HG03175 (cell line): Measurements from ENCODE around the gene CDC16.

Experiments used
- ATAC-seq: cut with Tn5 transposase; IDR thresholded peaks from one replicate; pipeline ENCODE4 v1.9.1; 2021; ENCODE audit warnings: mild to moderate bottlenecking, moderate library complexity; ENCODE audit not compliant: unreplicated experiment

The CDC16 gene

DNA sequence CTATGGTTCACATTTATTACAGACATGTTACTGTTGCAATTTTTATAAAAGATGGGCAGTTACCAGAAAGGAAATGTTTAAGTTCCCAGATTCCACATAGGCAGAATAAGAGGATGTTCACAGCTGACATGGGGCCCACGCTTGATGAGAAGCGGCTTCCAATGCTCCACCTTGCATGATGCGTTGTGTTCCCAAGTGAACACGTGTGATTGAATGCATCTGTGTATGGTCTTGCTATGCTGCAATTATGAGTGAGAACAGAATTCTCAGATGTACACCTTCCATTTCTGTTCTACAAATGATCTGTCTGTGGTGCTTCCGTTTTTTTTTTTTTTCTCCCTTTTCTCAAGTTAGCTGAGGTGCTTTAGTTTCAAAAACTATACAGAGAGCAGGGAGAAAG lies 62.2 kb downstream of the CDC16 start:
- no peak for ATAC-seq

DNA sequence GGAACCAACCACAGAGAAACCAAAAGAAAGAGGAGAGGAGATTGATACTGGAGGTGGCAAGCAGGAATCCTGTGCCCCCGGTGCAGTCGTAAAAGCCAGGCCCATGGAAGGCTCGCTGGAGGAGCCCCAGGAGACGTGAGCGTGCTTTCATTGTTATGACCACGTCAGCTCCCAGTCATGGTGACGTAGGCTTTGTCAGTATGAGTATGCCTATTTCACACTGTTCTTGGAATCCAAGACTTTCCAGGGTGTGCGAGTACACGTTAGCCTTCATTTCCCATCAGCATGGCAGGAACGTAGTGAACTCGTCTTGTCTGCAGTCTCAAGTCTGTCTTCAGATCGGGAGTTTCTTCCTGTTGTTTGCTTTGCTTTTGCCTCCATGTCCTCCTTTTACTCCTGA lies 64.2 kb downstream of the CDC16 start:
- ATAC-seq, result no peak

DNA sequence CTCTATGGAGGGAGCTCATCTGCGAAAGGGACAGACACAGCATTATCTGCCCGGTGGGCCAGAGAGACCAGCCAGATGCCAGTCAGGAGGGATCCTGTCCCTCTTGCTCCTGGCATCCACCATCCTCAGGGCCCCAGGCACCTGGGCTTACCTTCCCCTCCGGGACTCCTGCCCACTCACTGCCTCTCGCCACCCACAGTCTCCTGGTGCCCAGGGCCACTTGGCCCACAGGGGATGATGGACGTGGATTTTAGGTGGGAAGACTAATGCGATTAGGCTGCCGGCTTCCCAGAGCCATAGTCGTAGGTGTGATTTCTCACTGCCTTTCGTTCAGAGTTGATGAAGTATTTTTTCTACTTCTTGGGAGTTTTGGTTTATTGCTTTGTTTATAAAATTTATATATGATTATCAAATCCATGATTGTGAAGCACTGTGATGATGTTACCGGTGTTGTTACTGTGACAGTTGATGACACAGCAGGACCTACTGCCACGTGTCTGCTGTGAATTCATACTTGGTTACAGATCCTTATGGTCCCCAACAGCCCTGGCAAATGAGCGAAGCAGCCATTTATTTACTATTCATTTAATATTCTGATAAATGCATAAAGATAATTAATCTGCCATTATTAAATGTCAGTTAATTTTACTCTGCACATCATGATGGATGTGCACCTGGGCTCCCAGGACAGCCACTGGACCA lies 65.1 kb downstream of the CDC16 start:
- ATAC-seq, result no peak

DNA sequence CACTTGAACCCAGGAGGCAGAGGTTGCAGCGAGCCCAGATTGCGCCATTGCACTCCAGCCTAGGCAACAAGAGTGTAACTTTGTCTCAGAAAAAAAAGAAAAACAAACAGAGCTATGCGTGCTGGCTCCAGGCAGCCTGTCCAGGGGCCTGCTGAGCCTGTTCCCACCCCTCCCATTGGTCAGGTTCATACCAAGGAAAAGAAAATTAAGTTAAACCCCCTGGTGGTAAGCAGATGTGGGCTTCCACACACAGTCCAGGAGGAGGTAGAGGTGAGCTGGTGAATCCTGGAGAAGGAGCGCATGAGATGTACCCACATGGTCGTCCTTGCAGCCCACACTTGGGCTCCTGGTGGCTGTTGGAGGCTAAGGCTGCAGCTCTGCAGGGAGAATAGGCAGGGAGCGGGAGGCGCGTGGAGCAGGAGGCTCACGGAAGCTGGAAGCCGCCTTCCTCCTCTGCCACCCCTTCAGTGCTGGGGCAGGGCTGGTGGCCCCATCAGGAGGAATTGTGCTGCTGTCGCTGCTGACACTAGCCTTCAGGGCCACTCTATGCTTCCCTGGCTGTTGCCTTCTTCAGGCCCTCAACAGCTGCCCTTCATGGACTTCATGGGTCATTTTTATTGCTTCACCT lies 69.1 kb downstream of the CDC16 start:
- ATAC-seq, result no peak

GRCh38 chr13:114304346-114305034 lies 69.8 kb downstream of the CDC16 start:
- no peak for ATAC-seq

DNA sequence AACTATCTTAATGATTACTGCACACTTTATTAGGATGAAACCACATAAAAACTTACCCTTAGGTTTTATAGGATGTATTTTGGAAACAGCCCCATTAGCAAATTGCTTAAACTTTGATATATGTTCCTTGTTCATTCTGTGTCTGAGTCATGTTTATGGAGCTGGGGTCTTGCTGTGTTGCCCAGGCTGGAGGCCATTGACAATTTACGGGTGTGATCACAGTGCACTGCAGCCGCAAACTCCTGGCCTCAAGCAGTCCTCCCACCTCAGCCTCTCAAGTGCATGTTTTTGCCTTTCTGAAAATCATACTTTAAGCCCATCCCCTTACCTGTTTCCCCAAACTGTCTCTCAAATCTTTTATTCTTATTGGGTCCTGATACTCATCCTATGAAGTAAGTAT lies 74.4 kb downstream of the CDC16 start:
- no peak for ATAC-seq

GRCh38 chr13:114309806-114310410 lies 75.2 kb downstream of the CDC16 start:
- ATAC-seq, result no peak

DNA sequence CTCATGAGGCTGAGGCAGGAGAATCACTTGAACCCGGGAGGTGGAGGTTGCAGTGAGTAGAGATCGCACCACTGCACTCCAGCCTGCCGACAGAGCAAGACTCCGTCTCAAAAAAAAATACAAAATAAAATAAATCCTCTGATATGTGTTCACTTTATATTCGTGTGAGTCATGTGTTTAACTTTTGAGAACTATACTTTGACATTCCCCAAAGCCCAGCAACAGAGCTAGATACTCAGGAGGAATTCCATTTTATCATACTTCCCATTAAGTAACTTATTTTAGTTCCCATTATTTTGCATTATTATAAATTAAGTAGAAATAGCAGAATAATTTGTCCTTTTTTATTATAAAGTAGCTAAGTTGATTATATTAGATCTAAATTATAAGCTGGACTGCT lies 76.3 kb downstream of the CDC16 start:
- no peak for ATAC-seq

GRCh38 chr13:114311387-114311786 lies 76.7 kb downstream of the CDC16 start:
- no peak for ATAC-seq

- no peak for ATAC-seq
Observed at GRCh38 chr13:114311908-114312307, 77.2 kb downstream of the CDC16 start.

GRCh38 chr13:114313061-114313860 lies 78.6 kb downstream of the CDC16 start:
- ATAC-seq, result peak; percentile 29

- peak; percentile 84 for ATAC-seq
Observed at GRCh38 chr13:114314074-114314912, 79.6 kb downstream of the CDC16 start, which contains the start of gene CHAMP1. Gene CHAMP1, plus strand, starts transcription at chr13:114314503. Its CDS starts 9,340 bp downstream, at chr13:114323843.

DNA sequence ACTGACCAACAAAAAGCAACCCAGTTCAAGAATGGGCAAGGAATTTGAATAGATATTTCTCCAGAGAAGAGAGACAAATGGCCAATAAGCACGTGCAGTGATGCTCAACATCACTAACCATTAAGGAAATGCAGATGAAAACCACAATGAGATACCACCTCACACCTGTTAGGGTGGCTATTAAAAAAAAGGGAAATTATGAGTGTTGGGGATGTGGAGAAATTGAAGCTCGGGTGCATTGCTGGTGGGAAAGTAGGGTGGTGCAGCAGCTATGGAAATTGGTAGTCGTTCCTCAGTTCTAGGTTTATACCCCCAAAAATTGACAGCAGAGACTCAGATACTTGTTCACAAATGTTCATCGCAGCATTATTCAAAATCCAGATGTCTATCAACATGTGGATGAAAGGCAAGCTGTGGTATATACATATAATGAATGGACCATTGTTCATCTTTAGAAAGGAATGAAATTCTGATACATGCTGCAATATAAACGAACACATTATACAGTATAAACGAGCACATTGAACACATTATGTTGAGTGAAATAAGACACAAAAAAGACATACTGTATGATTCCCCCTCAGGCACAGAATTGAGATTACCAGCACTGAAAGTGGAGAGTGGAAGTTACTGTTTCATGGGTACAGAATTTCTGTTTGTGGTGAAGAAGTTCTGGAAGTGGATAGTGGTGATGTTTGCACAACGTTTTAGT lies 80.5 kb downstream of the CDC16 start:
- no peak for ATAC-seq

DNA sequence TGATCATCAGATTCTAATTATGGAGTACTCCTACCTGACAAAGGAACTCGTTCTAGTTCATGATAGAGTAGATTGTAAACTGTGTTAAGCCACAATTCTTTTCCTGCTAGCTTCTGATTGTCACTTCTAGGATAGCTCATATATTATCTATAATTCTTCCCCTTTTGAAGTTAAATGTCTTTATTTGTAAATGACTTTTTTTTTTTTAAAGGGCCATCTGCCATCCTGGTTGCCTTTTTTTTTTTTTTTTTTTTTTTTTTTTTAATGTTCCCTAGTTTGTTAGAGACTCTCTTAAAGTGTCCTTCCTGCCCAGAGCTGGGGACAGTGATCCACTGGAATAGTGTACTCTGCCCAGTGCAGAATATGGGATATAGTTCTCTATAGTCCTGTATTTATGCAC lies 83.9 kb downstream of the CDC16 start:
- ATAC-seq, result no peak

- ATAC-seq, result no peak
Observed at GRCh38 chr13:114319441-114319913, 84.8 kb downstream of the CDC16 start.

- ATAC-seq, result no peak
Observed at GRCh38 chr13:114320065-114320464, 85.4 kb downstream of the CDC16 start.

DNA sequence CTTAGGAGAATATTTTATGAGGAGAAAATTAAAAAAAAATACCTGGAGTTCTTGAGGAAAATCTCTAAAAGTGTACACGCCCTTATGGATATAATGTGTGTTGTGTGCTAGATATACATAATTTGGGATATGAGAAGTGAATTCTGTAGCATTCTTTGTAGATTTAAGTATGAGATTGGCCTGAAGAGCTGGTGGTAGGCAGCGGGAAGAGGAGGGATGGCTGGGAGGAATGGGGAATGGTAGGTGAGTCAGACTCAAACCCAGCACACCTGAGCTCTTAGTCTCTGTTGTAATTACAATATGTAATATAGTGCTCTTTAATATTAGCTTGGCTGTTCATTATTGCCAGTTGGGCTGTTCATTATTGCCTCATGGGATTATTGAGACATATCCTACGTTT lies 86.6 kb downstream of the CDC16 start:
- no peak for ATAC-seq
